A549 treated with Mapracorat at 1 μM for 4 hours (cell line): ENCODE results near the gene ANKEF1. TPM values are rescaled to one million over a fixed set of nuclear protein-coding genes. Genes with fewer than 3 reads are reported as not detected.

Experiments
- total RNA-seq: library from RNA; stranded (reverse); fragments of 200-300 nt; extraction: Qiagen RNA extraction; gene quantifications from 5 replicates; pipeline ENCODE4 v1.2.3, GENCODE V29; 2022

The ANKEF1 gene
- total RNA-seq = 5.6 to 6.7 TPM (median 6.0 TPM) in 5 replicates

DNA sequence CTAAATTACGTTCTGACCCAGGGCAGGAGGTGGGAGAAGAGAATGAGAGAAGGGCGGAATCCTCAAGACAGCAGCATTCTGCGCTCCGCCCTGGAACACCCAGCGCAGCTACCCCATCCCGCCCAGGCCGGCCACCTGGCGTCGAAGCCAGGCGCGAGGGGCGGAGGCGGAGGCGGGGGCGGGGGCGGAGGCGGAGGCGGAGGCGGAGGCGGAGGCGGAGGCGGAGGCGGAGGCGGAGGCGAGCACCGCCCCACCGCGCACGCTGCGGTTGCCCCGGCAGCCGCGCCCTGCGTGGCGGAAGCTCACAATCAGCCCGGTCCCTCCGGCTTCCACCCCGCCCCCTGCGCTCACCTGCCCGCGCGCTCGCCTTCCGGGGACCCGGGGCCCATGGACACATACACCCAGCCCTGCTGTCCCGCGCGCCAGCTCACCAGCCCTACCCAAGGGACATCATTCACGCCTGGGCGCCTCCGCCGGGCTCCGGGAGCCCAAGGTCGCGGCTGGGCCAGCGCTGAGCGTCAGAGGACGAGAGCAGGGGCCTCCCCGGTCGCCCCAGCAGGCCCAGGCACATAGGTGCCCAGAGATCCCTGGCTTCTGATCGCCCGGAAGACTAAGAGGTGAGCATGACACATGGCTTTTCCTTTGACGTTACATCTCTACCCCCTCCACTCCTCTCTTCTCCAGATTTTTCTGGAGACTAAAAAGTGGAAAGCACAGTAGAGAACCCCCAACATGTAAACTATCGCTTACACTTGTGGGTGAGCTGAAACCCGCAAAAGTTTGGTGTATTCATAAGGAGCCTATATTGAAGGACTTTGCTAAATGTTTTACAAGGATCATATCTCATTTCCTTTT, at the start of gene ANKEF1:
Gene ANKEF1, plus strand, starts transcription at position 271 of the 855 bp plus-strand sequence. CDS start 3,315 bp downstream, outside the sequence.

Other genes with a start within 250 kb of the ANKEF1 start
- not detected in 5 replicates for gene PAK5, start 195.9 kb upstream of the ANKEF1 start, total RNA-seq
- 13.5 to 18.5 TPM (median 16.1 TPM) in 5 replicates for gene SNAP25, start 183.8 kb downstream of the ANKEF1 start, total RNA-seq